Caco-2 (cell line): ENCODE data around the gene LENG8. TPM values are rescaled to one million over a fixed set of nuclear protein-coding genes. Genes with fewer than 3 reads are reported as not detected.

Source experiments
- BruUV-seq: library from RNA; stranded (reverse); fragments of 400-500 nt; replicated peaks from 2 replicates; lab custom pipeline; 2021; lab: Mats Ljungman, UMichigan
- CTCF ChIA-PET: fragments of 300-600 bp; sonication (Branson Sonifier 250); formaldehyde crosslinking; loops from one replicate; lab custom pipeline; 2022; ENCODE audit warnings: antibody characterized with exemption; lab: Charles Lee
- POLR2A ChIA-PET: fragments of 300-600 bp; sonication (Branson Sonifier 250); formaldehyde crosslinking; loops from one replicate; lab custom pipeline; 2022; ENCODE audit warnings: antibody characterized with exemption; lab: Charles Lee
- DNase-seq, 2 experiments: peaks; one replicate each; pipeline versions ENCODE4 v3.0.0 to v3.0.0-alpha.2; 2020 to 2022
- H3K27me3 ChIP-seq: replicated peaks from 2 replicates; pipeline ENCODE4 v1.6.0; 2011; ENCODE audit warnings: low read length; ENCODE audit not compliant: control insufficient read depth, insufficient read depth
- H3K36me3 ChIP-seq: 2 replicates; pipeline ENCODE4 v1.5.1; 2011; ENCODE audit warnings: low read length; ENCODE audit not compliant: control insufficient read depth, insufficient read depth
- H3K4me1 ChIP-seq: fragments of 250-450 bp; sonication (Bioruptor Pico); 2 replicates; pipeline ENCODE4 v1.5.1; 2020; ENCODE audit warnings: mild to moderate bottlenecking
- H3K4me3 ChIP-seq: 2 replicates; pipeline ENCODE4 v1.5.1; 2011; ENCODE audit warnings: low read depth, mild to moderate bottlenecking, control low read depth, low read length
- H3K9me3 ChIP-seq: fragments of 250-450 bp; sonication (Bioruptor Pico); 2 replicates; pipeline ENCODE4 v1.5.1; 2020; ENCODE audit warnings: mild to moderate bottlenecking, moderate library complexity
- H3K27ac Mint-ChIP-seq: one replicate; pipeline ENCODE4 v1.8.0; 2022; ENCODE audit warnings: mixed read lengths; ENCODE audit not compliant: unreplicated experiment
- H3K27me3 Mint-ChIP-seq: one replicate; pipeline ENCODE4 v1.8.0; 2022; ENCODE audit warnings: mixed read lengths; ENCODE audit not compliant: insufficient read depth, unreplicated experiment
- H3K36me3 Mint-ChIP-seq: one replicate; pipeline ENCODE4 v1.8.0; 2022; ENCODE audit warnings: mild to moderate bottlenecking, mixed read lengths; ENCODE audit not compliant: insufficient read depth, unreplicated experiment
- H3K4me1 Mint-ChIP-seq: one replicate; pipeline ENCODE4 v1.8.0; 2022; ENCODE audit warnings: low read depth, mixed read lengths; ENCODE audit not compliant: unreplicated experiment
- H3K4me3 Mint-ChIP-seq: one replicate; pipeline ENCODE4 v1.8.0; 2022; ENCODE audit warnings: mild to moderate bottlenecking, moderate library complexity, mixed read lengths; ENCODE audit not compliant: unreplicated experiment
- H3K9me3 Mint-ChIP-seq: one replicate; pipeline ENCODE4 v1.8.0; 2022; ENCODE audit warnings: mixed read lengths; ENCODE audit not compliant: unreplicated experiment
- intact Hi-C: fragments of 100-400 bp; cut with micrococcal nuclease; formaldehyde crosslinking; loops from one replicate; pipeline ENCODE4 v1.10.0; 2022; ENCODE audit not compliant: unreplicated experiment
- total RNA-seq: library from RNA; stranded (reverse); gene quantifications from 2 replicates; pipeline ENCODE4 v1.2.3, GENCODE V29; 2022
- TF ChIP-seq, protein P1 (sequence below), 2 experiments: fragments of 200-600 bp in 1 of 2; IDR thresholded peaks; 1 replicate in 1 of 2; 2 replicates in 1 of 2; pipeline versions ENCODE4 v1.5.1 to v1.8.0; 2011 to 2022; ENCODE audit warnings: antibody characterized with exemption in 1 of 2, control low read depth in 1 of 2, inconsistent platforms in 1 of 2, low read depth in 1 of 2, low read length in 1 of 2, mild to moderate bottlenecking in 1 of 2, moderate library complexity in 1 of 2; ENCODE audit not compliant: insufficient read depth in 1 of 2, severe bottlenecking in 1 of 2, unreplicated experiment in 1 of 2

LENG8 gene
- total RNA-seq, 1 experiment from 2014 or later = 143 TPM

DNA sequence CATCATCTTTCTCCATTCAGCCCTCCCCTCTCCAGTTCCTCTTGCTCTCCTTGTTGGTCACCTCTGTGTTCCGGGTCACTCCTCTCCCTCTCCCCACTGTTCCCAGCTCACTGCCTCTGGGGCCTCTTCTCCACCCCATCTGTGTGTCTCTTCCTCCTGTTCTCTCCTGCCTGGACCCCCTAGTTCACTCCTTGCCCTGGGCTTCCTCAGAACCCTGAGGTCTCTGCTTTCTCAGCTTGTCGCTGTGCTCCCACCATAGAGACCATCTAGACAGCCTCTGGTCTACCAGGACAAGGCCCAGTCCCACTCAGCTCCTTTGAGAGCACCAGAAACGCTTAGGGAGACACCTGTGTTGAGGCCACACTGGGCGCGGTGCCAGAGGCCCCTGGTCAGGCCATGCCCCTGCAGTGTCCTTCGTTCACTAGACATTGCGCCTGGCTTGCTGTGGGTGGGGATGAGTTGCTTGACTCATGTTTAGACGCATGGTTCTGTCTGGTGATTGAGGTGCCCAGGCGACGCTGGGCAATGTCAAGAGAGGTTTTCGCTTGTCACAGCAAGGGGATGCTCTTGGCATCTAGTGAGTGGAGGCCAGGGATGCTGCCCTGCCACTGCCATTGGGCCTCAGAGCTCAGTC, 9.8 kb downstream of the LENG8 start:
- peaks cover 97% of the 10 kb centered on the region for H3K36me3 Mint-ChIP-seq

DNA sequence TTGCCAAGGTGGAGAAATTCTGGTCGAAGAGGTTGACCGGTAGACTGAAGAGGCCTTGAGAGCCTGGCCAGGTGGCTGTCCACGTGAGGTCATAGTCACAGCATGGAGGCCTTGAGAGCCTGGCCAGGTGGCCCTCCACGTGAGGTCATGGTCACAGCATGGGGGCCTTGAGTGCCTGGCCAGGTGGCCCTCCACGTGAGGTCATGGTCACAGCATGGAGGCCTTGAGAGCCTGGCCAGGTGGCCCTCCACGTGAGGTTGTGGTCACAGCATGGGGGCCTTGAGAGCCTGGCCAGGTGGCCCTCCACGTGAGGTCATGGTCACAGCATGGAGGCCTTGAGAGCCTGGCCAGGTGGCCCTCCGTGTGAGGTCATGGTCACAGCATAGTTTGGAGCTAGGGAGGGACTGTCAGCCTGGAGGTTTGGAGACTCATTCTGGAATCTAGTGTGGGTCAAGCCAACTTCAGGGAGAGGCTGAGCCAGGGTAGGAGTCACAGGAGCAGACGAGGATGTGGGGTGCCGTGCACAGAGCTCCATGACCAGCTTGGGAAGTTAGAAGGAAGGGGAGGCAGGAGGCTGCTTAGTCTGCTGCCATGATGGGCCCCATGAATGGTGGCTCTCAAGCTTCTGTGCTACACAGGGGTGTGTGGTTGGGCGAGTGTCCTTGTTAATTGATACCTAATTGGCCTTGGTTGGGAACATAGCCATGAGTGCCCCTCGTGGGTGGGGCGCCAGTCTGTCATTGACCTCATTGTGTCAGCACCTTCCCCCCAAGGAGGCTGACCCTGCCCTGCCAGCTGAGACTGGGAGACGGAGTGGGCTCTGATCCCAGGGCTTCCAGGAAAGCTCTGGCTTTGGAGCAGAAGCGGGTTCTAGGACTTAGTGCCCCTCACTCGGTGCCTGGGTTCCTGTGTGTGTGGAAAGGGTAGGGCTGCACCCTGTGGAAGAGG, 10.6 kb downstream of the LENG8 start:
- no peaks in the 10 kb centered on the region for H3K27me3 ChIP-seq
- BruUV-seq = no TSS peak
- peaks cover 7% of the 10 kb centered on the region; the same call in 1 of the 2 replicates for H3K36me3 ChIP-seq
- H3K4me1 ChIP-seq = peaks cover 8% of the 10 kb centered on the region
- no peaks in the 10 kb centered on the region for H3K9me3 Mint-ChIP-seq
- no peak for DNase-seq
- CTCF ChIA-PET = no interaction called here
- TF ChIP-seq, protein P1, sequence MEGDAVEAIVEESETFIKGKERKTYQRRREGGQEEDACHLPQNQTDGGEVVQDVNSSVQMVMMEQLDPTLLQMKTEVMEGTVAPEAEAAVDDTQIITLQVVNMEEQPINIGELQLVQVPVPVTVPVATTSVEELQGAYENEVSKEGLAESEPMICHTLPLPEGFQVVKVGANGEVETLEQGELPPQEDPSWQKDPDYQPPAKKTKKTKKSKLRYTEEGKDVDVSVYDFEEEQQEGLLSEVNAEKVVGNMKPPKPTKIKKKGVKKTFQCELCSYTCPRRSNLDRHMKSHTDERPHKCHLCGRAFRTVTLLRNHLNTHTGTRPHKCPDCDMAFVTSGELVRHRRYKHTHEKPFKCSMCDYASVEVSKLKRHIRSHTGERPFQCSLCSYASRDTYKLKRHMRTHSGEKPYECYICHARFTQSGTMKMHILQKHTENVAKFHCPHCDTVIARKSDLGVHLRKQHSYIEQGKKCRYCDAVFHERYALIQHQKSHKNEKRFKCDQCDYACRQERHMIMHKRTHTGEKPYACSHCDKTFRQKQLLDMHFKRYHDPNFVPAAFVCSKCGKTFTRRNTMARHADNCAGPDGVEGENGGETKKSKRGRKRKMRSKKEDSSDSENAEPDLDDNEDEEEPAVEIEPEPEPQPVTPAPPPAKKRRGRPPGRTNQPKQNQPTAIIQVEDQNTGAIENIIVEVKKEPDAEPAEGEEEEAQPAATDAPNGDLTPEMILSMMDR (IDR thresholded peaks at IDR 0.05; ENCODE audit: insufficient read depth in 1 of 2, low read depth in 1 of 2, low read length in 1 of 2, severe bottlenecking in 1 of 2, unreplicated experiment in 1 of 2) = no peak
- no peak overlapping the region for H3K4me3 ChIP-seq
- POLR2A ChIA-PET = interaction anchor here (1.2 kb wide), 1 partner anchor 11 kb away, joined by 3 read pairs; no protein-coding TSS in a partner anchor
- no peaks in the 10 kb centered on the region for H3K27me3 Mint-ChIP-seq
- no peaks in the 10 kb centered on the region for H3K9me3 ChIP-seq
- H3K36me3 Mint-ChIP-seq = peaks cover 97% of the 10 kb centered on the region
- peak overlapping the region; percentile 30 for H3K27ac Mint-ChIP-seq
- peak overlapping the region; percentile 12 for H3K4me3 Mint-ChIP-seq
- peaks cover 25% of the 10 kb centered on the region for H3K4me1 Mint-ChIP-seq
- intact Hi-C loops = loop anchor here (5.0 kb wide), 2 partner anchors 267 to 1683 kb away; partner anchors contain the start of genes TSEN34 and ZNF444

More for the DNA sequence above, 9.8 kb downstream of the LENG8 start:
- TF ChIP-seq, protein P1 (IDR thresholded peaks at IDR 0.05; ENCODE audit: insufficient read depth in 1 of 2, low read depth in 1 of 2, low read length in 1 of 2, severe bottlenecking in 1 of 2, unreplicated experiment in 1 of 2) = no peak
- no peaks in the 10 kb centered on the region for H3K9me3 Mint-ChIP-seq
- TSS peak; percentile 2 for BruUV-seq
- Histone ChIP-seq H3K4me1 (peaks cover 8% of the 10 kb centered on the region), H3K4me3 (no peak overlapping the region), H3K9me3 (no peaks in the 10 kb centered on the region), H3K36me3 (peaks cover 13% of the 10 kb centered on the region), H3K27me3 (no peaks in the 10 kb centered on the region)
- no peak for DNase-seq
- H3K4me1 Mint-ChIP-seq = peaks cover 19% of the 10 kb centered on the region
- no peak overlapping the region for H3K4me3 Mint-ChIP-seq
- intact Hi-C loops = no loop called here
- ChIA-PET CTCF (no interaction called here), POLR2A (interaction anchor here (1.2 kb wide), 1 partner anchor 10 kb away, joined by 3 read pairs; no protein-coding TSS in a partner anchor)
- peak overlapping the region; percentile 30 for H3K27ac Mint-ChIP-seq
- no peaks in the 10 kb centered on the region for H3K27me3 Mint-ChIP-seq
